ENCODE results near the gene ANKRD13B.
A peak's percentile ranks its signal among the peaks of the same experiment; 100 is the strongest.

The ANKRD13B gene

DNA sequence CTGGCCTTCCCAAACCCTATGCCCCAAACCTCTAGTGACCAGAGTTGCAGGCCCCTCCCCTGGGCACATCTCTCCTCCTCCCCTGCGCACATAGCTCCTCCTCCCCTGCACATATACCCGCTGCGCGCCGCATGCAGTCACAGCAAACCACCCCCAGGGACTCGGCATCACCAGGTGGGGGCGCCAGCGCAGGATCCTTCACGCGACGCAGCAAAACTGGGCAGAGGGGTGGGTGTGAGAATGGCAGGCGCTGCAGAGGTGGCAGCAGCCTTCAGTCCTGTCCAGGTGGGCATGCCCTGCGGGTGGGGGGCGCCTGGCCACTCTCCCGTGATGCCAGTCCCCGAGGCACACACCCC, 24.2 kb downstream of the ANKRD13B start:
- TF ChIP-seq, protein P1, sequence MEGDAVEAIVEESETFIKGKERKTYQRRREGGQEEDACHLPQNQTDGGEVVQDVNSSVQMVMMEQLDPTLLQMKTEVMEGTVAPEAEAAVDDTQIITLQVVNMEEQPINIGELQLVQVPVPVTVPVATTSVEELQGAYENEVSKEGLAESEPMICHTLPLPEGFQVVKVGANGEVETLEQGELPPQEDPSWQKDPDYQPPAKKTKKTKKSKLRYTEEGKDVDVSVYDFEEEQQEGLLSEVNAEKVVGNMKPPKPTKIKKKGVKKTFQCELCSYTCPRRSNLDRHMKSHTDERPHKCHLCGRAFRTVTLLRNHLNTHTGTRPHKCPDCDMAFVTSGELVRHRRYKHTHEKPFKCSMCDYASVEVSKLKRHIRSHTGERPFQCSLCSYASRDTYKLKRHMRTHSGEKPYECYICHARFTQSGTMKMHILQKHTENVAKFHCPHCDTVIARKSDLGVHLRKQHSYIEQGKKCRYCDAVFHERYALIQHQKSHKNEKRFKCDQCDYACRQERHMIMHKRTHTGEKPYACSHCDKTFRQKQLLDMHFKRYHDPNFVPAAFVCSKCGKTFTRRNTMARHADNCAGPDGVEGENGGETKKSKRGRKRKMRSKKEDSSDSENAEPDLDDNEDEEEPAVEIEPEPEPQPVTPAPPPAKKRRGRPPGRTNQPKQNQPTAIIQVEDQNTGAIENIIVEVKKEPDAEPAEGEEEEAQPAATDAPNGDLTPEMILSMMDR (IDR thresholded peaks at IDR 0.05; ENCODE audit: borderline replicate concordance, insufficient read depth, low read depth, low read length): peak; percentile 90
- peak overlapping the region; percentile 54 for H3K4me3 ChIP-seq (ENCODE audit: low read depth, low read length)

GRCh38 chr17:29617481-29618271, 24.7 kb downstream of the ANKRD13B start:
- TF ChIP-seq, protein P1 (IDR thresholded peaks at IDR 0.05; ENCODE audit: borderline replicate concordance, insufficient read depth, low read depth, low read length): peak; percentile 92
- H3K4me3 ChIP-seq (ENCODE audit: low read depth, low read length): peak overlapping the region; percentile 54

GRCh38 chr17:29618272-29619065, 25.5 kb downstream of the ANKRD13B start:
- TF ChIP-seq, protein P1 (IDR thresholded peaks at IDR 0.05; ENCODE audit: borderline replicate concordance, insufficient read depth, low read depth, low read length): no peak
- peak overlapping the region; percentile 54 for H3K4me3 ChIP-seq (ENCODE audit: low read depth, low read length)

- TF ChIP-seq, protein P1 (IDR thresholded peaks at IDR 0.05; ENCODE audit: borderline replicate concordance, insufficient read depth, low read depth, low read length): peak; percentile 26; the same call in 1 of the 2 replicates
- H3K4me3 ChIP-seq (ENCODE audit: low read depth, low read length): no peak overlapping the region
Observed at GRCh38 chr17:29619251-29619650, 26.3 kb downstream of the ANKRD13B start.

GRCh38 chr17:29620271-29620670, 27.3 kb downstream of the ANKRD13B start:
- H3K4me3 ChIP-seq (ENCODE audit: low read depth, low read length): no peak overlapping the region
- TF ChIP-seq, protein P1 (IDR thresholded peaks at IDR 0.05; ENCODE audit: borderline replicate concordance, insufficient read depth, low read depth, low read length): no peak

DNA sequence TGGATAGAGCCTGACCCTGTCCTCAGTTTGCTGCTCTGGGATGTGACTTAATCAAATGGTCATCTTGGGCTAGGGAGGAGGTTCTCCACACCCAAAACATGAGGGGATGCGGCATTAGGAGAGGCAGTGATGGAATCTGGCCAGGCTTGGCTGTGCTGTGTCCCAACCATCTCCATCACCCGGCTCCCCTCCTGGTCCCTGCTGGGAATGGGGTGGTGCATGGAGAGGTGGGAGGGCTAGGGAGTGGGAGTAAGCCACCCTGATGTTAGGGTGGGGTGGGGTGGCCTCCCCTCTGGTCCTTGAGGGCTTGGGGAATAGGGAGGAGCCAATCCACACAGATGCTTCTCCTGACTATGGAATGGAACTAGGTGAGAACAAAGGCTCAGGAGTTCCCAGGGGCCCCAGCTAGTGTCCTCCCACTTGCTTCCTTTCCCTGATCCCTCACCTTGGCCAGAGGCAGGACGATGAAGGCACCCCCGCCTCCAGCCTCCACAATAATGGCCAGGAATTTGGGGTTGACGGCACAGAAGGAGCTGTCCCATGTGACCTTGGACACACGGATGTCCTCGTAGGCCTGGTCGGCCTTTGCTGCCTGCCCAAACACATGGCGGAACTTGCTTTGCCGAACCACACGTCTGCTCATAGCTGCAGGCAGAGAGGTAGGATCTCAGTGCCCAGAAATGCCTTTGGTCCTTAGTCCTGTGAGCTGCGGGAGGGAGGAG, 28.0 kb downstream of the ANKRD13B start:
- H3K4me3 ChIP-seq (ENCODE audit: low read depth, low read length): no peak overlapping the region
- TF ChIP-seq, protein P1 (IDR thresholded peaks at IDR 0.05; ENCODE audit: borderline replicate concordance, insufficient read depth, low read depth, low read length): no peak
